Peyer's patch (tissue), 4 donors: ENCODE measurements around the gene GRIA3.

Experiments used
- CTCF ChIP-seq, 6 experiments: fragments of 450-650 bp in 4 of 6; fragments of 200-600 bp in 2 of 6; sonication (generic) in 1 of 6; IDR thresholded peaks; one replicate each; pipeline ENCODE4 v1.5.1; 2017 to 2019; ENCODE audit warnings: antibody characterized with exemption in 6 of 6, mild to moderate bottlenecking in 3 of 6, moderate library complexity in 1 of 6
- POLR2A ChIP-seq, 2 donors: fragments of 450-650 bp; IDR thresholded peaks; one replicate each; pipeline ENCODE4 v1.5.1; 2017; ENCODE audit warnings: antibody characterized with exemption in 2 of 2, mild to moderate bottlenecking in 2 of 2, moderate library complexity in 2 of 2

- TF ChIP-seq CTCF (IDR thresholded peaks at IDR 0.05) (no peak), POLR2A (IDR thresholded peaks at IDR 0.05) (no peak)
Observed at GRCh38 chrX:123199338-123199737, 15.3 kb downstream of the GRIA3 start.
